ENCODE measurements around the gene S100A7.
"Not testable (repeated sequence)": the region's sequence is repeated elsewhere in the genome, so short reads cannot be mapped to it uniquely, and the experiment has no call there.

Gene S100A7

GRCh38 chr1:153429266-153430165, 30.9 kb downstream of the S100A7 start:
- peak; percentile 95 for DNase-seq

GRCh38 chr1:153428791-153429190, 31.7 kb downstream of the S100A7 start:
- no peak for DNase-seq

GRCh38 chr1:153428073-153428638, 32.3 kb downstream of the S100A7 start:
- no peak for DNase-seq

- no peak for DNase-seq
These were observed 33.6 kb downstream of the S100A7 start for GRCh38 chr1:153426809-153427208.

- no peak for DNase-seq
These were observed 37.9 kb downstream of the S100A7 start for GRCh38 chr1:153422450-153423068.

GRCh38 chr1:153420306-153420705, 40.1 kb downstream of the S100A7 start:
- DNase-seq, result no peak

- not testable (repeated sequence) for DNase-seq
These were observed 41.0 kb downstream of the S100A7 start for GRCh38 chr1:153419436-153419793.

GRCh38 chr1:153418758-153419435, 41.6 kb downstream of the S100A7 start:
- DNase-seq, result not testable (repeated sequence)

GRCh38 chr1:153417136-153417888, 43.1 kb downstream of the S100A7 start:
- DNase-seq, result no peak

GRCh38 chr1:153415850-153416570, 44.4 kb downstream of the S100A7 start, which contains the start of gene S100A7A:
Gene S100A7A, plus strand, starts transcription at chr1:153416520. Its CDS starts 1,563 bp downstream, at chr1:153418083.
- DNase-seq, result no peak

GRCh38 chr1:153413961-153414360, 46.5 kb downstream of the S100A7 start:
- not testable (repeated sequence) for DNase-seq
